IMR-90 (cell line): Measurements from ENCODE around the gene ATP13A5. TPM values are rescaled to one million over a fixed set of nuclear protein-coding genes. Genes with fewer than 3 reads are reported as not detected.

Experiments used
- ATAC-seq: fragments of 200-7000 bp; cut with Tn5 transposase; 2 replicates; pipeline ENCODE4 v1.9.1; 2020; ENCODE audit warnings: low read depth, mild to moderate bottlenecking, moderate library complexity
- BruUV-seq: library from RNA; stranded (reverse); fragments of 400-500 nt; replicated peaks from 2 replicates; lab custom pipeline; 2021; lab: Mats Ljungman, UMichigan
- CTCF ChIA-PET: fragments of 300-600 bp; formaldehyde crosslinking; extraction: SDS; loops from one replicate; lab custom pipeline; 2021; ENCODE audit warnings: antibody characterized with exemption; lab: Yijun Ruan, JAX
- POLR2A ChIA-PET: fragments of 300-600 bp; sonication (Branson Sonifier 250); formaldehyde crosslinking; loops from one replicate; lab custom pipeline; 2022; ENCODE audit warnings: antibody characterized with exemption; ENCODE audit not compliant: unreplicated experiment; lab: Charles Lee
- DNase-seq: peaks from one replicate; pipeline ENCODE4 v3.0.0; 2013
- H2AFZ ChIP-seq: replicated peaks from 2 replicates; pipeline ENCODE3; 2013; ENCODE audit warnings: low read length, mild to moderate bottlenecking; ENCODE audit not compliant: poor library complexity
- H2AK5ac ChIP-seq: 2 replicates; pipeline ENCODE4 v1.6.1; 2013; ENCODE audit warnings: low read depth, low read length, inconsistent platforms
- H2AK9ac ChIP-seq: replicated peaks from 2 replicates; pipeline ENCODE3; 2013; ENCODE audit warnings: mild to moderate bottlenecking, low read depth, low read length, moderate library complexity; ENCODE audit not compliant: poor library complexity
- H2BK120ac ChIP-seq: 2 replicates; pipeline ENCODE4 v1.6.1; 2013; ENCODE audit warnings: low read depth, low read length, inconsistent platforms
- H2BK15ac ChIP-seq: 3 replicates; pipeline ENCODE4 v1.6.1; 2013; ENCODE audit warnings: low read depth, low read length, inconsistent platforms
- H2BK20ac ChIP-seq: 2 replicates; pipeline ENCODE4 v1.6.1; 2013; ENCODE audit warnings: low read depth, mild to moderate bottlenecking, inconsistent platforms, low read length, moderate library complexity
- H2BK5ac ChIP-seq: 2 replicates; pipeline ENCODE4 v1.6.1; 2013; ENCODE audit warnings: mild to moderate bottlenecking, low read depth, low read length, inconsistent platforms; ENCODE audit not compliant: poor library complexity, severe bottlenecking
- H3K14ac ChIP-seq: replicated peaks from 2 replicates; pipeline ENCODE4 v1.6.1; 2013; ENCODE audit warnings: low read depth, low read length, inconsistent platforms
- H3K18ac ChIP-seq: 2 replicates; pipeline ENCODE4 v1.6.1; 2013; ENCODE audit warnings: low read depth, low read length, control low read depth
- H3K23ac ChIP-seq: 2 replicates; pipeline ENCODE4 v1.6.1; 2013; ENCODE audit warnings: low read depth, low read length, inconsistent platforms
- H3K27ac ChIP-seq: 2 replicates; pipeline ENCODE4 v1.5.1; 2013; ENCODE audit warnings: mild to moderate bottlenecking, control low read depth, low read length; ENCODE audit not compliant: insufficient read depth
- H3K27me3 ChIP-seq: 2 replicates; pipeline ENCODE4 v1.6.1; 2013; ENCODE audit warnings: low read length; ENCODE audit not compliant: control insufficient read depth, insufficient read depth
- H3K36me3 ChIP-seq: 2 replicates; pipeline ENCODE4 v1.6.1; 2013; ENCODE audit warnings: low read length, mixed read lengths; ENCODE audit not compliant: control insufficient read depth, insufficient read depth
- H3K4ac ChIP-seq: 2 replicates; pipeline ENCODE4 v1.6.1; 2013; ENCODE audit warnings: low read depth, low read length, inconsistent platforms
- H3K4me1 ChIP-seq: 2 replicates; pipeline ENCODE4 v1.6.1; 2013; ENCODE audit warnings: low read length, mixed read lengths; ENCODE audit not compliant: control insufficient read depth, insufficient read depth
- H3K4me2 ChIP-seq: 2 replicates; pipeline ENCODE4 v1.6.1; 2013; ENCODE audit warnings: low read depth, mild to moderate bottlenecking, control low read depth, low read length, moderate library complexity
- H3K4me3 ChIP-seq: 2 replicates; pipeline ENCODE4 v1.5.1; 2013; ENCODE audit warnings: low read depth, mild to moderate bottlenecking, control low read depth, low read length, moderate library complexity; ENCODE audit not compliant: insufficient read depth
- H3K56ac ChIP-seq: 2 replicates; pipeline ENCODE4 v1.6.1; 2013; ENCODE audit warnings: low read length, inconsistent platforms; ENCODE audit not compliant: insufficient read depth; ENCODE audit errors: extremely low read depth
- H3K79me1 ChIP-seq, 2 experiments: 2 replicates each; pipeline ENCODE4 v1.6.1; 2013; ENCODE audit warnings: low read length in 2 of 2, inconsistent platforms in 1 of 2, low read depth in 1 of 2
- H3K9ac ChIP-seq: 2 replicates; pipeline ENCODE4 v1.6.1; 2013; ENCODE audit warnings: low read depth, low read length, control low read depth
- H3K9me1 ChIP-seq: 2 replicates; pipeline ENCODE4 v1.6.1; 2013; ENCODE audit warnings: low read length, inconsistent platforms; ENCODE audit not compliant: insufficient read depth
- H3K9me3 ChIP-seq: 2 replicates; pipeline ENCODE4 v1.6.1; 2013; ENCODE audit warnings: low read length; ENCODE audit not compliant: control insufficient read depth, insufficient read depth
- H4K20me1 ChIP-seq: 2 replicates; pipeline ENCODE4 v1.6.1; 2013; ENCODE audit warnings: low read length, inconsistent platforms; ENCODE audit not compliant: insufficient read depth
- H4K5ac ChIP-seq: 2 replicates; pipeline ENCODE4 v1.6.1; 2013; ENCODE audit warnings: mild to moderate bottlenecking, low read depth, low read length, control low read depth
- H4K8ac ChIP-seq, 2 experiments: 2 replicates each; pipeline ENCODE4 v1.6.1; 2013; ENCODE audit warnings: low read depth in 2 of 2, low read length in 2 of 2, control low read depth in 1 of 2, inconsistent platforms in 1 of 2
- H4K91ac ChIP-seq: 2 replicates; pipeline ENCODE4 v1.6.1; 2013; ENCODE audit warnings: low read depth, low read length, inconsistent platforms; ENCODE audit not compliant: insufficient read depth
- BHLHE40 ChIP-seq: fragments of 150-350 bp; IDR thresholded peaks from 2 replicates; pipeline ENCODE4 v1.6.1; 2016; ENCODE audit warnings: mild to moderate bottlenecking, low read depth, low read length
- CEBPB ChIP-seq: IDR thresholded peaks from 2 replicates; pipeline ENCODE4 v1.6.1; 2012; ENCODE audit warnings: low read depth, low read length, improper control_type of control experiment
- CHD1 ChIP-seq: IDR thresholded peaks from 2 replicates; pipeline ENCODE4 v1.6.1; 2012; ENCODE audit warnings: low read depth, low read length, improper control_type of control experiment
- CTCF ChIP-seq: conservative IDR thresholded peaks from 2 replicates; pipeline ENCODE4 v1.5.1; 2012; ENCODE audit warnings: mild to moderate bottlenecking, low read depth, low read length, improper control_type of control experiment
- MAFK ChIP-seq: IDR thresholded peaks from 2 replicates; pipeline ENCODE4 v1.6.1; 2012; ENCODE audit warnings: low read depth, low read length, improper control_type of control experiment
- MAZ ChIP-seq: IDR thresholded peaks from 2 replicates; pipeline ENCODE4 v1.6.1; 2012; ENCODE audit warnings: low read depth, mild to moderate bottlenecking, low read length, improper control_type of control experiment, moderate library complexity, borderline replicate concordance
- MXI1 ChIP-seq: IDR thresholded peaks from 2 replicates; pipeline ENCODE4 v1.6.1; 2012; ENCODE audit warnings: low read depth, mild to moderate bottlenecking, low read length, moderate library complexity, borderline replicate concordance
- NFE2L2 ChIP-seq: fragments of 150-350 bp; IDR thresholded peaks from 2 replicates; pipeline ENCODE4 v1.6.1; 2016; ENCODE audit warnings: low read depth, mild to moderate bottlenecking, low read length
- POLR2A ChIP-seq: IDR thresholded peaks from 2 replicates; pipeline ENCODE4 v1.6.1; 2012; ENCODE audit warnings: mild to moderate bottlenecking, low read depth, low read length
- RAD21 ChIP-seq: IDR thresholded peaks from 2 replicates; pipeline ENCODE4 v1.6.1; 2012; ENCODE audit warnings: low read length, improper control_type of control experiment
- RCOR1 ChIP-seq: IDR thresholded peaks from 2 replicates; pipeline ENCODE4 v1.6.1; 2012; ENCODE audit warnings: mild to moderate bottlenecking, low read length, improper control_type of control experiment; ENCODE audit not compliant: insufficient replicate concordance
- RFX5 ChIP-seq: IDR thresholded peaks from 2 replicates; pipeline ENCODE4 v1.8.0; 2012; ENCODE audit warnings: low read depth, mild to moderate bottlenecking, low read length, moderate library complexity
- SMC3 ChIP-seq: fragments of 150-350 bp; IDR thresholded peaks from 2 replicates; pipeline ENCODE4 v1.6.1; 2016; ENCODE audit warnings: low read depth, mild to moderate bottlenecking, antibody characterized with exemption, low read length, moderate library complexity
- USF2 ChIP-seq: fragments of 150-350 bp; IDR thresholded peaks from 2 replicates; pipeline ENCODE4 v1.6.1; 2017; ENCODE audit warnings: mild to moderate bottlenecking, antibody characterized with exemption, low read length, low read depth
- WGBS, 2 experiments: methylation state at CpG; one replicate each; pipeline versions ENCODE4 v1.1.5 to v1.1.7; 2013; ENCODE audit warnings: missing lambda C conversion rate in 2 of 2; ENCODE audit not compliant: insufficient read length in 1 of 2; ENCODE audit errors: extremely low coverage in 2 of 2; 5-methylcytosine and 5-hydroxymethylcytosine counted together
- dilution Hi-C: fragments of 300-500 bp; cut with HindIII; formaldehyde crosslinking; loops from one replicate; pipeline ENCODE4 v1.14.3; 2018; ENCODE audit warnings: low sequenced_read_pairs; ENCODE audit not compliant: unreplicated experiment
- in situ Hi-C: fragments of 300-500 bp; cut with MboI; formaldehyde crosslinking; loops from 3 replicates; pipeline ENCODE4 v1.14.3; 2019; ENCODE audit warnings: low sequenced_read_pairs, inconsistent platforms, mixed read lengths
- intact Hi-C: fragments of 100-400 bp; cut with micrococcal nuclease; formaldehyde crosslinking; loops from 2 replicates; pipeline ENCODE4 v1.10.0; 2022
- polyA plus RNA-seq, 3 experiments: library from polyadenylated mRNA; depleted of rRNA; stranded (reverse); fragments of >200 nt; gene quantifications; 2 replicates each; pipeline ENCODE4 v1.2.3, GENCODE V29; 2012; ENCODE audit warnings: low replicate concordance in 1 of 3
- total RNA-seq: library from RNA; depleted of rRNA; stranded (reverse); fragments of >200 nt; gene quantifications from 2 replicates; pipeline ENCODE4 v1.2.3, GENCODE V29; 2012

ATP13A5 gene
- total and polyA plus RNA-seq, 2 of the 4 experiments (the other 2 are of a cell fraction), result not detected

- Histone ChIP-seq H2BK15ac (no peak overlapping the region), H3K36me3 (no peaks in the 10 kb centered on the region), H3K18ac (no peak overlapping the region), H3K4me3 (no peak overlapping the region), H2AFZ (no peak overlapping the region), H4K91ac (no peak overlapping the region), H3K9me1 (no peaks in the 10 kb centered on the region), H4K5ac (no peak overlapping the region), H2AK5ac (no peak overlapping the region), H3K27ac (no peak overlapping the region), H3K23ac (no peak overlapping the region), H3K9me3 (no peaks in the 10 kb centered on the region), H2BK5ac (no peak overlapping the region), H3K4me1 (no peaks in the 10 kb centered on the region), H2BK120ac (no peak overlapping the region), H3K4ac (no peak overlapping the region), H3K27me3 (no peaks in the 10 kb centered on the region), H4K8ac (no peak overlapping the region), H3K9ac (no peak overlapping the region), H3K14ac (no peak overlapping the region), H3K56ac (no peak overlapping the region), H2BK20ac (no peak overlapping the region), H2AK9ac (no peak overlapping the region), H3K4me2 (no peak overlapping the region), H3K79me1 (no peaks in the 10 kb centered on the region), H4K20me1 (no peaks in the 10 kb centered on the region)
- in situ Hi-C loops, result no loop called here
- dilution Hi-C loops, result no loop called here
- ATAC-seq, result no peak
- intact Hi-C loops, result no loop called here
- POLR2A ChIA-PET, result no interaction called here
- no CpG with 5 or more reads among the region's 1 CpG for WGBS, 2 experiments
- TF ChIP-seq SMC3 (no peak), RFX5 (no peak), USF2 (no peak), RAD21 (no peak), MAZ (no peak), MXI1 (no peak), RCOR1 (no peak), MAFK (no peak), BHLHE40 (no peak), CTCF (no peak), CHD1 (no peak), CEBPB (no peak), POLR2A (no peak), NFE2L2 (no peak)
- CTCF ChIA-PET, result no interaction called here
- DNase-seq, result no peak
- no TSS peak for BruUV-seq
Observed at GRCh38 chr3:193367868-193368267, 10.7 kb downstream of the ATP13A5 start.
